Neutrophil (primary cell): ENCODE data around the gene DFFA.

Source experiments
- H3K27ac ChIP-seq: fragments of 200-600 bp; sonication (generic); 2 replicates; pipeline ENCODE4 v1.5.1; 2016; ENCODE audit warnings: mild to moderate bottlenecking, moderate library complexity
- H3K27me3 ChIP-seq: fragments of 200-600 bp; sonication (generic); 2 replicates; pipeline ENCODE4 v1.6.0; 2016; ENCODE audit warnings: mild to moderate bottlenecking
- H3K36me3 ChIP-seq: fragments of 200-600 bp; sonication (generic); 2 replicates; pipeline ENCODE4 v1.5.1; 2017
- H3K4me1 ChIP-seq, 2 experiments: fragments of 200-600 bp in 1 of 2; sonication (generic) in 1 of 2; 1 replicate in 1 of 2; 2 replicates in 1 of 2; pipeline versions ENCODE4 v1.5.1 to v1.6.1; 2013 to 2016; ENCODE audit warnings: low read depth in 1 of 2, low read length in 1 of 2, mild to moderate bottlenecking in 1 of 2, moderate library complexity in 1 of 2; ENCODE audit not compliant: control insufficient read depth in 1 of 2, insufficient read depth in 1 of 2
- H3K4me3 ChIP-seq, 2 experiments: fragments of 200-600 bp in 1 of 2; sonication (generic) in 1 of 2; 1 replicate in 1 of 2; 2 replicates in 1 of 2; pipeline ENCODE4 v1.5.1; 2013 to 2016; ENCODE audit warnings: low read depth in 1 of 2, low read length in 1 of 2, mild to moderate bottlenecking in 1 of 2, moderate library complexity in 1 of 2
- H3K9me3 ChIP-seq: fragments of 200-600 bp; sonication (generic); 2 replicates; pipeline ENCODE4 v1.5.1; 2016
- TF ChIP-seq, protein P1 (sequence below): fragments of 200-600 bp; sonication (generic); IDR thresholded peaks from 2 replicates; pipeline ENCODE4 v1.5.1; 2016; ENCODE audit warnings: antibody characterized with exemption

The DFFA gene

GRCh38 chr1:10446790-10447422 is 25.4 kb downstream of the DFFA start:
- Histone ChIP-seq H3K4me1 (no peaks in the 10 kb centered on the region), H3K27me3 (peaks cover 20% of the 10 kb centered on the region), H3K4me3 (no peak overlapping the region), H3K36me3 (no peaks in the 10 kb centered on the region), H3K9me3 (no peaks in the 10 kb centered on the region), H3K27ac (no peak overlapping the region)
- TF ChIP-seq, protein P1, sequence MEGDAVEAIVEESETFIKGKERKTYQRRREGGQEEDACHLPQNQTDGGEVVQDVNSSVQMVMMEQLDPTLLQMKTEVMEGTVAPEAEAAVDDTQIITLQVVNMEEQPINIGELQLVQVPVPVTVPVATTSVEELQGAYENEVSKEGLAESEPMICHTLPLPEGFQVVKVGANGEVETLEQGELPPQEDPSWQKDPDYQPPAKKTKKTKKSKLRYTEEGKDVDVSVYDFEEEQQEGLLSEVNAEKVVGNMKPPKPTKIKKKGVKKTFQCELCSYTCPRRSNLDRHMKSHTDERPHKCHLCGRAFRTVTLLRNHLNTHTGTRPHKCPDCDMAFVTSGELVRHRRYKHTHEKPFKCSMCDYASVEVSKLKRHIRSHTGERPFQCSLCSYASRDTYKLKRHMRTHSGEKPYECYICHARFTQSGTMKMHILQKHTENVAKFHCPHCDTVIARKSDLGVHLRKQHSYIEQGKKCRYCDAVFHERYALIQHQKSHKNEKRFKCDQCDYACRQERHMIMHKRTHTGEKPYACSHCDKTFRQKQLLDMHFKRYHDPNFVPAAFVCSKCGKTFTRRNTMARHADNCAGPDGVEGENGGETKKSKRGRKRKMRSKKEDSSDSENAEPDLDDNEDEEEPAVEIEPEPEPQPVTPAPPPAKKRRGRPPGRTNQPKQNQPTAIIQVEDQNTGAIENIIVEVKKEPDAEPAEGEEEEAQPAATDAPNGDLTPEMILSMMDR, result no peak

DNA sequence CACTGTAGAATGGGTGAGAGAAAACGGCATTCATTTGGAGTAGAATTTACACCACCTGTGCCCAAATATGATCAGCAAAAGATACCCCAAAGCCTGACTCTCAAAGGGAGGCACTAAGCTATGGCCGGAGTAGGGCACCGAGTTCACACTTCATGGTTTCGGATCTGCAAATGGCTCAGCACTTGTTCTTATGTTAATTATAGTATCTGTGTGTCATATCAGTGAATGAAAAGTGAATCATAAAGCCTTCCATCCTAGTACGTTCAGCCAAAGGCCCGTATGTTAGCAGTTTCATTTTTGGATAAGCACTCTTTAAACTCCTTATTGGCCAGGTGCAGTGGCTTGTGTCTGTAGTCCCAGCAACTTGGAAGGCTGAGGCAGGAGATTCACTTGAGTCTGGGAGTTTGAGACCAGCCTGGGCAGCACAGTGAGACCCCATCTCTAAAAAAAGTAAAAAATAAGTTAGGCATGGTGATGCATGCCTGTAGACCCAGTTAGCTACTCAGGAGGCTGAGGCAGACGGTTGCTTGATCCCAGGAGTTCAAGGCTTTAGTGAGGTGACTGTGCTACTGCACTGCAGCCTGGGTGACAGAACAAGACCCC is 27.4 kb downstream of the DFFA start:
- TF ChIP-seq, protein P1, result no peak
- H3K36me3 ChIP-seq, result no peaks in the 10 kb centered on the region
- no peak overlapping the region for H3K27ac ChIP-seq
- H3K9me3 ChIP-seq, result no peaks in the 10 kb centered on the region
- no peaks in the 10 kb centered on the region for H3K27me3 ChIP-seq
- no peak overlapping the region for H3K4me3 ChIP-seq
- H3K4me1 ChIP-seq, result no peaks in the 10 kb centered on the region

DNA sequence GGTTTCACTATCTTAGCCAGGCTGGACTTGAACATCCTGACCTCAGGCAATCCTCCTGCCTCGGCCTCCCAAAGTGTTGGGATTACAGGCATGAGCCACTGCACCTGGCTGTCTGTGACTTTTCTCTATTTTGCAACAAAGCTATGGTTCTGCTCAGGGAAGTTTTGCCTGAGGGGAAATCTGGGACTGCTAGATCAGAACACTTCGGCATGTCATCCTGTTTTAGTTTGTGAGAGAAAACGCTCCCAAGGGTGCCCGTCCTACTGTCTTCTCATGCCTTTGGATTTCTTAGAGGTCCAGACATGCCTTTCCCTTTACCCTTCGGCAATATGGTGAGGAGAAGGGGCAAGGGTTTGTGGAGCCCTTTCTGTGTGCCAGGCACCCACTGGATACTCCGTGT is 28.1 kb downstream of the DFFA start:
- no peak overlapping the region for H3K4me3 ChIP-seq
- no peak overlapping the region for H3K27ac ChIP-seq
- H3K9me3 ChIP-seq, result no peaks in the 10 kb centered on the region
- no peaks in the 10 kb centered on the region for H3K4me1 ChIP-seq
- no peaks in the 10 kb centered on the region for H3K27me3 ChIP-seq
- TF ChIP-seq, protein P1, result no peak
- H3K36me3 ChIP-seq, result no peaks in the 10 kb centered on the region

DNA sequence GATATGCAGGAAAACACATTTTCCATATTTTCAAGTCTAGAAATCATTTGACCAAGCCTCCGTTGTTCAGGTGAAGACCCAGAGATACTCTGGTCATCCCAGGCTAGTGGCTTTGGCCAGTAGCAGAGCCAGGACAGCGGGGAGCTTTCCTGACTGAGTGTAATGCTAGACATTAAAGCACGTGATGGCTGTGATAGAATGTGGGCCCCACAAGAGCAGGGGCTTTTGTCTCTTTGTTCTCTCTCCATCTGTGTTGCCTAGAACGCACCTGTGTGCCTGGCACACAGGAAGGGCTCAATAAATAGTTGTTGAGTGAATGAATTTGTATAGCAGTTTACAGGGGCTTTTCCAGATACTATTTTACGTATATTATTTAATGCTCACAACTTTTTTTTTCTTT is 31.5 kb downstream of the DFFA start:
- TF ChIP-seq, protein P1, result no peak
- H3K27ac ChIP-seq, result no peak overlapping the region
- H3K9me3 ChIP-seq, result no peaks in the 10 kb centered on the region
- no peak overlapping the region for H3K4me3 ChIP-seq
- H3K27me3 ChIP-seq, result no peaks in the 10 kb centered on the region
- H3K4me1 ChIP-seq, result no peaks in the 10 kb centered on the region
- no peaks in the 10 kb centered on the region for H3K36me3 ChIP-seq

DNA sequence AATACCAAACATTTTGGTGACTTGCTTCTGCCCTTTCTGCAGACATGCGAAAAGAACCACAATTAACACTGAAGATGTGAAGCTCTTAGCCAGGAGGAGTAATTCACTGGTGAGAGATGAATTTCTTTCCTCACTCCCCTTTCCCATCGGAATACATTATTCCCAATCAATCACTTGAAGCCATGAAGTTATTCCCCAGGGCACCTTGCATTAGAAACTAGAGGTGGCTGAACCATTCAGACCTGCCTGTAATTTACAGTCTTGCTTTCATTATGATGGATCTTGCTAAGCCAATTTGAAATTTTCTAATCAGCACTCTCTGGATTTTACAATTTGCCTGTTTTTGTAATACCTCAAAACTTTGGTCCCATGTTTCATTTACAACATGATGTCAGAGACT is 32.0 kb downstream of the DFFA start:
- Histone ChIP-seq H3K27ac (no peak overlapping the region), H3K4me1 (no peaks in the 10 kb centered on the region), H3K9me3 (no peaks in the 10 kb centered on the region), H3K36me3 (no peaks in the 10 kb centered on the region), H3K27me3 (no peaks in the 10 kb centered on the region), H3K4me3 (no peak overlapping the region)
- TF ChIP-seq, protein P1, result no peak
